Stimulated activated CD8-positive, alpha-beta memory T cell treated with anti-CD3 and anti-CD28 coated beads, Interleukin-15, amount 100 ng/mL, for 1 hour (primary cell): ENCODE results near the gene C20orf144.

ENCODE experiments used
- DNase-seq: peaks from one replicate; pipeline ENCODE4 v3.0.0-alpha.2; 2020; ENCODE audit warnings: low read depth

Gene C20orf144

GRCh38 chr20:33666293-33667244, 4.4 kb downstream of the C20orf144 start, which contains the start of gene ACTL10:
ACTL10 (plus strand) TSS chr20:33666943; CDS start chr20:33667498, 555 bp downstream.
- peak; percentile 55 for DNase-seq

- DNase-seq, result no peak
Observed at GRCh38 chr20:33667245-33667675, 5.1 kb downstream of the C20orf144 start.

- peak; percentile 59 for DNase-seq
Observed at GRCh38 chr20:33667676-33668465, 5.7 kb downstream of the C20orf144 start.

- no peak for DNase-seq
Observed at GRCh38 chr20:33668466-33669155, 6.5 kb downstream of the C20orf144 start.

- DNase-seq, result no peak
Observed at GRCh38 chr20:33669224-33669623, 7.1 kb downstream of the C20orf144 start.

GRCh38 chr20:33669873-33670640, 7.9 kb downstream of the C20orf144 start:
- DNase-seq, result no peak

- no peak for DNase-seq
Observed at GRCh38 chr20:33670715-33671499, 8.8 kb downstream of the C20orf144 start.

GRCh38 chr20:33671573-33672288, 9.6 kb downstream of the C20orf144 start:
- no peak for DNase-seq

GRCh38 chr20:33672426-33673113, 10.4 kb downstream of the C20orf144 start:
- DNase-seq, result no peak

- no peak for DNase-seq
Observed at GRCh38 chr20:33673114-33673409, 10.9 kb downstream of the C20orf144 start.

- no peak for DNase-seq
Observed at GRCh38 chr20:33673410-33674293, 11.5 kb downstream of the C20orf144 start.

GRCh38 chr20:33674294-33675135, 12.4 kb downstream of the C20orf144 start, which contains the start of gene NECAB3:
NECAB3 (minus strand) TSS chr20:33674428; CDS start chr20:33674352, 76 bp downstream.
- DNase-seq, result no peak

- DNase-seq, result no peak
Observed at GRCh38 chr20:33675136-33675959, 13.2 kb downstream of the C20orf144 start.

- DNase-seq, result no peak
Observed at GRCh38 chr20:33676121-33676520, 14.0 kb downstream of the C20orf144 start.

- DNase-seq, result no peak
Observed at GRCh38 chr20:33676652-33677645, 14.8 kb downstream of the C20orf144 start.
